ENCODE results near the gene GBX2.

DNA sequence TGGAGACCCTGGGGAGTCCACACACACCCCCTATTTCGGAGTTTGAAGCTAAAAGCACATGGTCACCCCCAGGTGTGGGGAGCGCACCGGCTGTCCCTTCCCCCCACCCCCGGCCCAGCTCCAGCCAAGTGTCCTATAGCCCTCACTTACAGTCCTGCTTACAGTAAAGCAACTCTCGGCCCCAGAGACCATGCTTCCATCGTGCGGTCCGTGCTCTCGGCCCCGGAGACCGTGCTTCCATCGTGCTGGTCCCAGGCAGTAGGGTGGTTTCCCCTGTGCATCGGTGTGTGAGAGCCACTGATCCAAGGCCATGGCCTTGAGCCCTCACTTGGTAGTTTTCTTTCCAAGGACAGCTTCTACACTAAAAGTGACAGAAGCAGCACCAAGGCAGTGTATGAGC, 48.7 kb downstream of the GBX2 start:
- no peak for TF ChIP-seq POLR2A (IDR thresholded peaks at IDR 0.05)
- TF ChIP-seq, protein P1, sequence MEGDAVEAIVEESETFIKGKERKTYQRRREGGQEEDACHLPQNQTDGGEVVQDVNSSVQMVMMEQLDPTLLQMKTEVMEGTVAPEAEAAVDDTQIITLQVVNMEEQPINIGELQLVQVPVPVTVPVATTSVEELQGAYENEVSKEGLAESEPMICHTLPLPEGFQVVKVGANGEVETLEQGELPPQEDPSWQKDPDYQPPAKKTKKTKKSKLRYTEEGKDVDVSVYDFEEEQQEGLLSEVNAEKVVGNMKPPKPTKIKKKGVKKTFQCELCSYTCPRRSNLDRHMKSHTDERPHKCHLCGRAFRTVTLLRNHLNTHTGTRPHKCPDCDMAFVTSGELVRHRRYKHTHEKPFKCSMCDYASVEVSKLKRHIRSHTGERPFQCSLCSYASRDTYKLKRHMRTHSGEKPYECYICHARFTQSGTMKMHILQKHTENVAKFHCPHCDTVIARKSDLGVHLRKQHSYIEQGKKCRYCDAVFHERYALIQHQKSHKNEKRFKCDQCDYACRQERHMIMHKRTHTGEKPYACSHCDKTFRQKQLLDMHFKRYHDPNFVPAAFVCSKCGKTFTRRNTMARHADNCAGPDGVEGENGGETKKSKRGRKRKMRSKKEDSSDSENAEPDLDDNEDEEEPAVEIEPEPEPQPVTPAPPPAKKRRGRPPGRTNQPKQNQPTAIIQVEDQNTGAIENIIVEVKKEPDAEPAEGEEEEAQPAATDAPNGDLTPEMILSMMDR (IDR thresholded peaks at IDR 0.05) = no peak
